ENCODE data around the gene SPINK4.

Gene SPINK4, protein sequence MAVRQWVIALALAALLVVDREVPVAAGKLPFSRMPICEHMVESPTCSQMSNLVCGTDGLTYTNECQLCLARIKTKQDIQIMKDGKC

DNA sequence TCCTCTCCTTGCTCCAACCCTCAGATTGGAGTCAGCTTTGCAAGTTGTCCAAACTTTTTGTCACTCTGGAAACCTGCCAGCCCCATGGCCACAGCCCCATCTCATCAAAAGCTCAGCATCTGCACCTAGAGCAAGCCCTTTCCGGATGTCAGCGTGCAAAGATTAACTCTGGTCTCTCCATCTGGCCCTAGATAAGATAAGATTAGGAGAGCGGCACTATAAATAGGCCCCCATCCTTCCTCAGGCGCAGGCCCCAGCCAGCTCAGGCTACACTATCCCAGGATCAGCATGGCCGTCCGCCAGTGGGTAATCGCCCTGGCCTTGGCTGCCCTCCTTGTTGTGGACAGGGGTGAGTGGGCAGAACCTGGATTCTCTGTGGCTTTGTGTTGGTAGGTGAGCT, at the start of gene SPINK4:
SPINK4 (plus strand) TSS at position 247 of the 400 bp plus-strand sequence; CDS start at position 289, 42 bp downstream.
- Histone ChIP-seq H3K4me1 (ENCODE audit: control insufficient read depth, low read length) (no peaks in the 10 kb centered on the region), H3K36me3 (ENCODE audit: control insufficient read depth, low read length) (no peaks in the 10 kb centered on the region), H3K4me2 (ENCODE audit: low read length) (no peak within 1 kb of the TSS), H3K79me2 (ENCODE audit: control insufficient read depth, low read length) (no peaks in the 10 kb centered on the region), H3K27me3 (ENCODE audit: control insufficient read depth, low read length) (peaks cover 6% of the 10 kb centered on the region), H3K9me3 (ENCODE audit: control insufficient read depth, insufficient read depth, low read length) (no peaks in the 10 kb centered on the region), H3F3A (ENCODE audit: control insufficient read depth, insufficient read depth) (no peaks in the 10 kb centered on the region), H3K27ac (ENCODE audit: low read depth, low read length) (no peak within 1 kb of the TSS), H3K4me3 (ENCODE audit: low read length) (no peak within 1 kb of the TSS), H3K9me2 (replicated peaks; ENCODE audit: control insufficient read depth, low read length) (no peaks in the 10 kb centered on the region), H4K20me1 (ENCODE audit: control insufficient read depth, insufficient read depth, low read depth, low read length) (no peaks in the 10 kb centered on the region)
- no peak for TF ChIP-seq EZH2phosphoT487 (IDR thresholded peaks at IDR 0.05; ENCODE audit: borderline replicate concordance, low read length)
- TF ChIP-seq, protein P1, sequence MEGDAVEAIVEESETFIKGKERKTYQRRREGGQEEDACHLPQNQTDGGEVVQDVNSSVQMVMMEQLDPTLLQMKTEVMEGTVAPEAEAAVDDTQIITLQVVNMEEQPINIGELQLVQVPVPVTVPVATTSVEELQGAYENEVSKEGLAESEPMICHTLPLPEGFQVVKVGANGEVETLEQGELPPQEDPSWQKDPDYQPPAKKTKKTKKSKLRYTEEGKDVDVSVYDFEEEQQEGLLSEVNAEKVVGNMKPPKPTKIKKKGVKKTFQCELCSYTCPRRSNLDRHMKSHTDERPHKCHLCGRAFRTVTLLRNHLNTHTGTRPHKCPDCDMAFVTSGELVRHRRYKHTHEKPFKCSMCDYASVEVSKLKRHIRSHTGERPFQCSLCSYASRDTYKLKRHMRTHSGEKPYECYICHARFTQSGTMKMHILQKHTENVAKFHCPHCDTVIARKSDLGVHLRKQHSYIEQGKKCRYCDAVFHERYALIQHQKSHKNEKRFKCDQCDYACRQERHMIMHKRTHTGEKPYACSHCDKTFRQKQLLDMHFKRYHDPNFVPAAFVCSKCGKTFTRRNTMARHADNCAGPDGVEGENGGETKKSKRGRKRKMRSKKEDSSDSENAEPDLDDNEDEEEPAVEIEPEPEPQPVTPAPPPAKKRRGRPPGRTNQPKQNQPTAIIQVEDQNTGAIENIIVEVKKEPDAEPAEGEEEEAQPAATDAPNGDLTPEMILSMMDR (IDR thresholded peaks at IDR 0.05; ENCODE audit: low read depth, low read length, poor library complexity, severe bottlenecking), result no peak

GRCh38 chr9:33192493-33193255, 47.3 kb upstream of the SPINK4 start:
- Histone ChIP-seq H3K36me3 (ENCODE audit: control insufficient read depth, low read length) (no peaks in the 10 kb centered on the region), H3K4me3 (ENCODE audit: low read length) (no peak overlapping the region), H3K4me2 (ENCODE audit: low read length) (no peak overlapping the region), H3K9me2 (replicated peaks; ENCODE audit: control insufficient read depth, low read length) (no peaks in the 10 kb centered on the region), H3F3A (ENCODE audit: control insufficient read depth, insufficient read depth) (no peaks in the 10 kb centered on the region), H3K27me3 (ENCODE audit: control insufficient read depth, low read length) (peaks cover 33% of the 10 kb centered on the region), H3K9me3 (ENCODE audit: control insufficient read depth, insufficient read depth, low read length) (no peaks in the 10 kb centered on the region), H3K4me1 (ENCODE audit: control insufficient read depth, low read length) (peaks cover 5% of the 10 kb centered on the region), H4K20me1 (ENCODE audit: control insufficient read depth, insufficient read depth, low read depth, low read length) (no peaks in the 10 kb centered on the region), H3K79me2 (ENCODE audit: control insufficient read depth, low read length) (no peaks in the 10 kb centered on the region), H3K27ac (ENCODE audit: low read depth, low read length) (no peak overlapping the region)
- TF ChIP-seq EZH2phosphoT487 (IDR thresholded peaks at IDR 0.05; ENCODE audit: borderline replicate concordance, low read length), result no peak
- TF ChIP-seq, protein P1 (IDR thresholded peaks at IDR 0.05; ENCODE audit: low read depth, low read length, poor library complexity, severe bottlenecking), result no peak

- TF ChIP-seq, protein P1 (IDR thresholded peaks at IDR 0.05; ENCODE audit: low read depth, low read length, poor library complexity, severe bottlenecking), result no peak
- no peak for TF ChIP-seq EZH2phosphoT487 (IDR thresholded peaks at IDR 0.05; ENCODE audit: borderline replicate concordance, low read length)
- Histone ChIP-seq H3K9me3 (ENCODE audit: control insufficient read depth, insufficient read depth, low read length) (no peaks in the 10 kb centered on the region), H3K4me2 (ENCODE audit: low read length) (no peak overlapping the region), H3K4me3 (ENCODE audit: low read length) (no peak overlapping the region), H4K20me1 (ENCODE audit: control insufficient read depth, insufficient read depth, low read depth, low read length) (no peaks in the 10 kb centered on the region), H3K36me3 (ENCODE audit: control insufficient read depth, low read length) (no peaks in the 10 kb centered on the region), H3F3A (ENCODE audit: control insufficient read depth, insufficient read depth) (no peaks in the 10 kb centered on the region), H3K27me3 (ENCODE audit: control insufficient read depth, low read length) (peaks cover 21% of the 10 kb centered on the region), H3K79me2 (ENCODE audit: control insufficient read depth, low read length) (no peaks in the 10 kb centered on the region), H3K27ac (ENCODE audit: low read depth, low read length) (no peak overlapping the region), H3K4me1 (ENCODE audit: control insufficient read depth, low read length) (peaks cover 5% of the 10 kb centered on the region), H3K9me2 (replicated peaks; ENCODE audit: control insufficient read depth, low read length) (no peaks in the 10 kb centered on the region)
Measured at GRCh38 chr9:33193818-33194217, 46.1 kb upstream of the SPINK4 start.

Data from DOHH2 (cell line).